ENCODE measurements around the gene RABGAP1L. TPM values are rescaled to one million over a fixed set of nuclear protein-coding genes. Genes with fewer than 3 reads are reported as not detected.

Gene RABGAP1L
- total and polyA plus RNA-seq, 2 of the 4 experiments (the other 2 are of a cell fraction), result 7.9 to 26.7 TPM

DNA sequence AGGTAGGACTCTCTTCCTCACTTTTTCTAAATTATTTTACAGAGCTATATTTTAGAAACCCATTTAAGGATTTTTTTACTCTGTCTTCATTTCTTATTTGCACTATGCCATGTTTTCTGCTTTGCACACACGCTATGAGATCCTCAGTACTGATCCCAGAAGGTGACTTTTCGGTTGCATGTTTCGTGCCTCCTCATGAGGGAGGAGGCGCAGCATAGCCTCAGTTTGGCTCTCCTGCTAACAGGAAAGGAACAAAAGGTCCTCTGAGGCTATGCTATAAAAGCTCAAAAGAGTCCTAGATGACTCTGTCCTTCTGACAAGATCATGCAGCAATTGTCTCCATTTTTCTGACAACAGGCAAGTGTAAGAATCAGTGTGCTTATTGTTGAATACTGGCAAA lies 478.2 kb downstream of the RABGAP1L start (continued):
- TF ChIP-seq CEBPB (IDR thresholded peaks at IDR 0.05; ENCODE audit: low read depth, low read length) (no peak), BHLHE40 (IDR thresholded peaks at IDR 0.05; ENCODE audit: low read depth, low read length) (no peak)
- TF ChIP-seq, protein P1, sequence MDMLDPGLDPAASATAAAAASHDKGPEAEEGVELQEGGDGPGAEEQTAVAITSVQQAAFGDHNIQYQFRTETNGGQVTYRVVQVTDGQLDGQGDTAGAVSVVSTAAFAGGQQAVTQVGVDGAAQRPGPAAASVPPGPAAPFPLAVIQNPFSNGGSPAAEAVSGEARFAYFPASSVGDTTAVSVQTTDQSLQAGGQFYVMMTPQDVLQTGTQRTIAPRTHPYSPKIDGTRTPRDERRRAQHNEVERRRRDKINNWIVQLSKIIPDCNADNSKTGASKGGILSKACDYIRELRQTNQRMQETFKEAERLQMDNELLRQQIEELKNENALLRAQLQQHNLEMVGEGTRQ (IDR thresholded peaks at IDR 0.05; ENCODE audit: low read depth, low read length), result no peak

DNA sequence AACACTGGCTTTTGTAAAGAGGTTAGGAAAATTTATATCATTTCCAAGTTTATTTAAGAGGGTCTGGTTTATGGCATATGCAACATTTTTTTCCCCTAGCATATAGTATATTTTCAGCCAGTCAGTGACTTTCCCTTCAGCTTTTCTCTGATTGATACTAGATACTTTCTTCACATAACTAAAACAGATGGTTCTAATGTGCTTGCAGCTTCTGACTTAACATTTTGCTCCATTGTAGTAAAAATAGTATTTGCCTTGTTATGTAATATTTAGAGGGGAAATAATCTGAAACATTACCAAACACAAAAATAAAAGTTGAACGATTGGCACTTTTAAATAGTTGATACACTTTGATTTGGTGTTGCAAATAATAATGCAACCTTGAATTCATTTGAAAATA lies 480.1 kb downstream of the RABGAP1L start:
- POLR2A ChIA-PET (ENCODE audit: unreplicated experiment), result interaction anchor here (0.7 kb wide), 1 partner anchor 360 kb away, joined by 3 read pairs; no protein-coding TSS in a partner anchor
- no peak overlapping the region for H2BK20ac ChIP-seq (ENCODE audit: low read depth, low read length)
- TF ChIP-seq MAZ (IDR thresholded peaks at IDR 0.05; ENCODE audit: borderline replicate concordance, low read depth, low read length) (no peak), RFX5 (IDR thresholded peaks at IDR 0.05; ENCODE audit: low read depth, low read length) (no peak), CEBPB (IDR thresholded peaks at IDR 0.05; ENCODE audit: low read depth, low read length) (no peak)
- intact Hi-C loops (cut with micrococcal nuclease), result no loop called here
- no peaks in the 10 kb centered on the region for H3K9me3 ChIP-seq (ENCODE audit: control insufficient read depth, insufficient read depth, low read length)
- ATAC-seq (ENCODE audit: low read depth) (no peak), DNase-seq (no peak)
- in situ Hi-C loops (cut with MboI; ENCODE audit: low sequenced_read_pairs), result no loop called here
- H3K79me1 ChIP-seq (ENCODE audit: low read depth in 1 of 2, low read length in 2 of 2), result no peaks in the 10 kb centered on the region
- H4K5ac ChIP-seq (ENCODE audit: low read depth, low read length), result no peak overlapping the region
- no peaks in the 10 kb centered on the region for H3K27me3 ChIP-seq (ENCODE audit: control insufficient read depth, insufficient read depth, low read length)
- H2BK120ac ChIP-seq (ENCODE audit: low read depth, low read length), result no peak overlapping the region
- H4K8ac ChIP-seq (ENCODE audit: low read depth in 2 of 2, low read length in 2 of 2), result no peak overlapping the region
- H2BK15ac ChIP-seq (ENCODE audit: low read depth, low read length), result no peak overlapping the region
- H4K91ac ChIP-seq (ENCODE audit: insufficient read depth, low read depth, low read length), result no peak overlapping the region
- no peak overlapping the region for H2AK5ac ChIP-seq (ENCODE audit: low read depth, low read length)
- no peak overlapping the region for H2AK9ac ChIP-seq (replicated peaks; ENCODE audit: low read depth, low read length, poor library complexity)
- no peaks in the 10 kb centered on the region for H3K4me1 ChIP-seq (ENCODE audit: control insufficient read depth, insufficient read depth, low read length)
- H3K4me3 ChIP-seq (ENCODE audit: insufficient read depth, low read depth, low read length), result no peak overlapping the region
- no peak overlapping the region for H3K4me2 ChIP-seq (ENCODE audit: low read depth, low read length)
- H2AFZ ChIP-seq (replicated peaks; ENCODE audit: low read length, poor library complexity), result no peak overlapping the region
- H3K18ac ChIP-seq (ENCODE audit: low read depth, low read length), result no peak overlapping the region
- no peaks in the 10 kb centered on the region for H3K9me1 ChIP-seq (ENCODE audit: insufficient read depth, low read length)
- H3K23ac ChIP-seq (ENCODE audit: low read depth, low read length), result no peak overlapping the region
- WGBS, 2 experiments (ENCODE audit: extremely low coverage in 2 of 2, insufficient read length in 1 of 2), result no CpG with 5 or more reads among the region's 1 CpG
- H3K56ac ChIP-seq (ENCODE audit: extremely low read depth, insufficient read depth, low read length), result no peak overlapping the region
- no peak overlapping the region for H3K27ac ChIP-seq (ENCODE audit: insufficient read depth, low read length)
- BruUV-seq (replicated peaks), result no TSS peak
- no peak overlapping the region for H2BK5ac ChIP-seq (ENCODE audit: low read depth, low read length, poor library complexity, severe bottlenecking)
- dilution Hi-C loops (cut with HindIII; ENCODE audit: low sequenced_read_pairs, unreplicated experiment), result no loop called here
- H3K9ac ChIP-seq (ENCODE audit: low read depth, low read length), result no peak overlapping the region
- no peaks in the 10 kb centered on the region for H4K20me1 ChIP-seq (ENCODE audit: insufficient read depth, low read length)
- H3K36me3 ChIP-seq (ENCODE audit: control insufficient read depth, insufficient read depth, low read length), result no peaks in the 10 kb centered on the region
- H3K4ac ChIP-seq (ENCODE audit: low read depth, low read length), result no peak overlapping the region
- H3K14ac ChIP-seq (replicated peaks; ENCODE audit: low read depth, low read length), result no peak overlapping the region
- CTCF ChIA-PET, result no interaction called here
